Medulla oblongata (tissue), 1 donor: ENCODE results near the gene SLC25A2.
"Not testable (repeated sequence)": the region's sequence is repeated elsewhere in the genome, so short reads cannot be mapped to it uniquely, and the experiment has no call there.

Experiments used
- DNase-seq: peaks from one replicate; pipeline ENCODE4 v3.0.0-alpha.2; 2015; ENCODE audit errors: extremely low spot score

SLC25A2 gene

DNA sequence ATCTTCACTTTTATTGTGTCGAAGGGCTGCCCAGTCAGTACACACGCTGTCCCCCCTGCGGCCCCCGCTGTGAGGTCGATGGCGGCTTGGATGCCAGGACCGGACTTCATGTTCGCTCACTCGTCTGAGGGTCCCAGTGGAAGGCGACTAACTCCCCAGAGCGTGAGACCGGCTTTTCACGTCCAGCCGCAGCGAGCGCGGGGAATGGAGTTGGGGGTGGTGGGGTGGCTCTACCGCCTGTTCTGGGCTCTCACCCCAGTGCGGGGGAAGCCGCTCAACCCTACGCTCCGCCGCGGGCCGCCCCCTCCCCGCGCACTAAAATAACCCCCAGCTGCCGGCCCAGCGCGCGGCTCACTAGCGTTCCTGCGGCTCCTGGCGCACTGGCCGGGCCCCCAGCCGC lies at the start of gene SLC25A2:
SLC25A2 (minus strand) TSS at position 294 of the 400 bp plus-strand sequence; CDS start at position 110, 184 bp downstream.
- no peak for DNase-seq

DNA sequence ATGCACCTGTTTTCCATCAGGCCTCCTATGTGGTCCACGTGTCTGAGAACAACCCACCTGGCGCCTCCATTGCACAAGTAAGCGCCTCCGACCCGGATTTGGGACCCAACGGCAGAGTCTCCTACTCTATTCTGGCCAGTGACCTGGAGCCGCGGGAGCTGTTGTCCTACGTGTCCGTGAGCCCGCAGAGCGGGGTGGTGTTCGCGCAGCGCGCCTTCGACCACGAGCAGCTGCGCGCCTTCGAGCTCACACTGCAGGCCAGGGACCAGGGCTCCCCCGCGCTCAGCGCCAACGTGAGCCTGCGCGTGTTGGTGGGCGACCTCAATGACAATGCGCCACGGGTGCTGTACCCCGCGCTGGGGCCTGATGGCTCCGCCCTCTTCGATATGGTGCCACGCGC lies 47.7 kb upstream of the SLC25A2 start:
- no peak for DNase-seq

DNA sequence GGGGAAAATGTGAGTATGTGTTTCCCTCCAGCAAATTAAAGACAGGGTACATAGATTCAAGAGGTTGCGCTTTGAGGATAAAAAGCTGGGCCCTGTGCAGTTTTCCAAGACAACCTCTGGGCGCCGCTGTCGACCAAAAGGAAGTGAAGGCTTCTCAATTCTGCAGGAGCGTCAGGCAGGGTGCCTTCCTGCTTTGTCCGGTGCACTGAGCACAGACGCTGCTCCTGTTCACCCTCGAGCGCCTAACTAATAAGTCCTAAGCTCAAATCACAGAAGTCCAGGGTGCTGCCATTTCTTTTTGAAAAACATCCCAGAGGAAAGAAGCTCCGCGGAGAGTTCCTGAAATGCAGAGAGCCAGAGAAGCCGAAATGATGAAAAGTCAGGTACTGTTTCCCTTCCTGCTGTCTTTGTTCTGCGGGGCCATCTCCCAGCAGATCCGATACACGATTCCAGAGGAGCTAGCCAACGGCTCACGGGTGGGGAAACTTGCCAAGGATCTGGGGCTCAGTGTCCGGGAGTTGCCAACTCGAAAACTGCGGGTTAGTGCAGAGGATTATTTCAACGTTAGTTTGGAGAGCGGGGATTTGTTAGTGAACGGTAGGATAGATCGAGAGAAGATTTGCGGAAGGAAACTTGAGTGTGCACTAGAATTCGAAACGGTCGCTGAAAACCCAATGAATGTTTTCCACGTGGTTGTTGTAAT lies 46.2 kb upstream of the SLC25A2 start, which contains the start of gene PCDHGB1:
PCDHGB1 (plus strand) TSS at position 183 of the 703 bp plus-strand sequence; CDS start at position 345, 162 bp downstream.
- peak; percentile 46 for DNase-seq

DNA sequence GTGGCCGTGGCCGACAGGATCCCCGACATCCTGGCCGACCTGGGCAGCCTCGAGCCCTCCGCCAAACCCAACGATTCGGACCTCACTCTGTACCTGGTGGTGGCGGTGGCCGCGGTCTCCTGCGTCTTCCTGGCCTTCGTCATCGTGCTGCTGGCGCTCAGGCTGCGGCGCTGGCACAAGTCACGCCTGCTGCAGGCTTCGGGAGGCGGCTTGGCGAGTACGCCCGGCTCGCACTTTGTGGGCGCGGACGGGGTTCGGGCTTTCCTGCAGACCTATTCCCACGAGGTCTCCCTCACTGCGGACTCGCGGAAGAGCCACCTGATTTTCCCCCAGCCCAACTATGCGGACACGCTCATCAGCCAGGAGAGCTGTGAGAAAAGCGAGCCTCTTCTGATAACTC lies 42.2 kb upstream of the SLC25A2 start:
- not testable (repeated sequence) for DNase-seq

DNA sequence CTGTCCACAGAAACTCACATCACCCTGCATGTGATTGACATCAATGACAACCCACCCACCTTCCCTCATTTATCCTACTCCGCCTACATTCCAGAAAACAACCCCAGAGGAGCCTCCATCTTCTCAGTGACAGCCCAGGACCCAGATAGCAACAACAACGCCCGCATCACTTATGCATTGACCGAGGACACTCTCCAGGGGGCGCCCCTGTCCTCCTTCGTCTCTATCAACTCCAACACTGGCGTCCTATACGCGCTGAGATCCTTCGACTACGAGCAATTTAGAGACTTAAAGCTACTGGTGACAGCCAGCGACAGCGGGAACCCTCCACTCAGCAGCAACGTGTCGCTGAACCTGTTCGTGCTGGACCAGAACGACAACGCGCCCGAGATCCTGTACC lies 41.5 kb upstream of the SLC25A2 start:
- no peak for DNase-seq

DNA sequence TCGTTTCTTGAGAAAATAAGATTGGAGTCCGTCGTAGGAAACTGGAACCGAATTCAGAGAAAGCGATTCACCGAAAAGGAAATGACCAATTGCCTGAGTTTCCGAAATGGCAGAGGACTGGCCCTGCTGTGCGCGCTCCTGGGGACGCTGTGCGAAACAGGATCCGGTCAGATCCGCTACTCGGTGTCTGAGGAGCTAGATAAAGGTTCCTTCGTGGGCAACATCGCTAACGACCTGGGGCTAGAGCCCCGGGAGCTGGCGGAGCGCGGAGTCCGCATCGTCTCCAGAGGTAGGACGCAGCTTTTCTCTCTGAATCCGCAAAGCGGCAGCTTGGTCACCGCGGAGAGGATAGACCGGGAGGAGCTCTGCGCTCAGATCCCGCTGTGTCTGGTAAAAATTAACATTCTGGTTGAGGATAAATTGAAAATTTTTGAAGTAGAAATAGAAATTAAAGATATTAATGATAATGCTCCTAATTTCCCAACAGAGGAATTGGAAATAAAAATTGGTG lies 40.2 kb upstream of the SLC25A2 start:
- no peak for DNase-seq

DNA sequence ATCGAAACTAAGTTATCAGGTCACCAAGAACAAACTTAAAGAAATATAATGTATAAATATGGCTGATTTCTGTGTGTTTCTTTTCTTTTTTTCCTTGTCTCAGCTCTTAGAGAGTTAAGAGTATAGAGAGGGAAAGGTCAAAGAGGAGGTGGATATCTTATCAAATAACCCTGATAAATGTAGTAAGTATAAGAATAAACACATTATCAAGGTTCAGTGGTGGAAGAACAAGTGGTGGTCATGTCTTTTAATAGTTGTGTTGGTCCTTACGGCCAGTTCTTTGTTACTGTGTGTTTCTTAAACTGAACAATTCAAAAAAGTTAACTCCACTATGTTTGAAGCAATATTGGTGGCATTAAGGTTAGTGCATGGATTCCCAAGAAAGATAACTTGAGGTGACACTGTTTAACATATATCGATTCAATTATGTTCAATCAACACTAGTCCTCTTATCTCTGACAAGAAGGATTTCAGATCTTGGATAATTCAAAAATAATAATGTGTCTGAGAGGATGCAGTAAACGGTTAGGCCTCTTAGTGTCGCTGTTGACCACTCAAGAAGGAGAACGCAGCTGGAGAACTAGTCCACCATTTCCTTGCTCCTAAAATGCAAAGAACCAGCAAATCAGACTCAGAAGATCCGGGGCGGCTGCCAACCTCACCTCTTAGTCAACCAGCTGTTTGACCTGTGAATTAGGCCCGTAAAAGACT lies 39.5 kb upstream of the SLC25A2 start, which contains the start of gene PCDHGA3:
PCDHGA3 (plus strand) TSS at position 588 of the 711 bp plus-strand sequence. CDS start 205 bp downstream, outside the sequence.
- no peak for DNase-seq

DNA sequence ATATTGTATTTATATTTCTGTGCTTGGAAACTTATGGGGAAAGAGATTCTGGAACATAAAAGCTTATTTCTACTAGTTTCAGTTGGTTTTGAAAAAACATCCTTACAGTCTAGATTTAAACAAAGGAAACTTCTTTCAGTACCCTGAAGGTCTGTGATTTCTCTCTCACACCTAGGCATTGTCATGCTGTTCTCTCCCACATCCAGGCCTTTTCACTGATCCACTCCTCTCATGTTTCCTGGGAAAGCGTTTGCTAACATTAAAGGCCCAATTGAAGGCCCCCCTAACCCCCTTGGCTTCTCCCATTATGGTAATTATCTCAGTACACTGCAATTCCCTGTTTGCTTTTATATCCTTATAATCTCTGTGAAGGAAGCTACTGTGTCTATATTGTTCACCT lies 38.9 kb upstream of the SLC25A2 start:
- no peak for DNase-seq

DNA sequence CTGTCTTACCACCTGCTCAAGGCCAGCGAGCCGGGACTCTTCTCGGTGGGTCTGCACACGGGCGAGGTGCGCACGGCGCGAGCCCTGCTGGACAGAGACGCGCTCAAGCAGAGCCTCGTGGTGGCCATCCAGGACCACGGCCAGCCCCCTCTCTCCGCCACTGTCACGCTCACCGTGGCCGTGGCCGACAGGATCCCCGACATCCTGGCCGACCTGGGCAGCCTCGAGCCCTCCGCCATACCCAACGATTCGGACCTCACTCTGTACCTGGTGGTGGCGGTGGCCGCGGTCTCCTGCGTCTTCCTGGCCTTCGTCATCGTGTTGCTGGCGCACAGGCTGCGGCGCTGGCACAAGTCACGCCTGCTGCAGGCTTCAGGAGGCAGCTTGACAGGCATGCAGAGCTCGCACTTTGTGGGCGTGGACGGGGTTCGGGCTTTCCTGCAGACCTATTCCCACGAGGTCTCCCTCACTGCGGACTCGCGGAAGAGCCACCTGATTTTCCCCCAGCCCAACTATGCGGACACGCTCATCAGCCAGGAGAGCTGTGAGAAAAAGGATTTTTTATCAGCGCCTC lies 37.0 kb upstream of the SLC25A2 start:
- not testable (repeated sequence) for DNase-seq

DNA sequence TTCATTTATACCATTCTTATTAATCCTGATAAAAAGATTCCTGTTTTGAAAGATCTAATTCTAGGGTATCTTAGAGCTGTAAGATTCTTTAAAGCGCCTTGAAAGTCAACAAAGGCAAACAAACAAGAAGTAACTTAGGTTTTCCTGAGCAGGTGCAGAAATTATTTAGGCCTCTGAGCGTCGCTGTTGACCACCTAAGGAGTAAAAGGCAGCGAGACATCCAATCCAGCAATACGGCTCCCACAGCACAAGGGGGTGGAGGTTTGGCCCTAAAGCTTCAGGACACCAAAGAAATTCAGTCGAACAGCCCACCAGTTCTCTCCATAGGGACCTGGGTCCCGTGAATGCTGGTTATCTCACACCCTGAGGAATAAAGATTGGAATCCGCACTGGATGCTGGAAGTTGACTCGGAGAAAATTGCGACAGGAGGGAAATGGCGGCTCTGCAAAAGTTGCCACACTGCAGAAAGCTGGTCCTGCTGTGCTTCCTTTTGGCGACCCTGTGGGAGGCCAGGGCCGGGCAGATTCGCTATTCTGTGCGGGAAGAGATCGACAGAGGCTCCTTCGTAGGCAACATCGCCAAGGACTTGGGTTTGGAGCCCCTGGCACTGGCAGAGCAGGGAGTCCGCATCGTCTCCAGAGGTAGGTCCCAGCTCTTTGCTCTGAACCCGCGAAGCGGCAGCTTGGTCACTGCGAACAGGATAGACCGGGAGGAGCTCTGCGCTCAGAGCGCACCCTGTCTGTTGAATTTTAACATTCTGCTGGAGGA lies 34.9 kb upstream of the SLC25A2 start, which contains the start of gene PCDHGA2:
PCDHGA2 (plus strand) TSS at position 223 of the 769 bp plus-strand sequence.
- DNase-seq = peak; percentile 9

DNA sequence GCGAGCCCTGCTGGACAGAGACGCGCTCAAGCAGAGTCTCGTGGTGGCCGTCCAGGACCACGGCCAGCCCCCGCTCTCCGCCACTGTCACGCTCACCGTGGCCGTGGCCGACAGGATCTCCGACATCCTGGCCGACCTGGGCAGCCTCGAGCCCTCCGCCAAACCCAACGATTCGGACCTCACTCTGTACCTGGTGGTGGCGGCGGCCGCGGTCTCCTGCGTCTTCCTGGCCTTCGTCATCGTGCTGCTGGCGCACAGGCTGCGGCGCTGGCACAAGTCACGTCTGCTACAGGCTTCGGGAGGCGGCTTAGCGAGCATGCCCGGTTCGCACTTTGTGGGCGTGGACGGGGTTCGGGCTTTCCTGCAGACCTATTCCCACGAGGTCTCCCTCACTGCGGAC lies 28.7 kb upstream of the SLC25A2 start:
- not testable (repeated sequence) for DNase-seq

DNA sequence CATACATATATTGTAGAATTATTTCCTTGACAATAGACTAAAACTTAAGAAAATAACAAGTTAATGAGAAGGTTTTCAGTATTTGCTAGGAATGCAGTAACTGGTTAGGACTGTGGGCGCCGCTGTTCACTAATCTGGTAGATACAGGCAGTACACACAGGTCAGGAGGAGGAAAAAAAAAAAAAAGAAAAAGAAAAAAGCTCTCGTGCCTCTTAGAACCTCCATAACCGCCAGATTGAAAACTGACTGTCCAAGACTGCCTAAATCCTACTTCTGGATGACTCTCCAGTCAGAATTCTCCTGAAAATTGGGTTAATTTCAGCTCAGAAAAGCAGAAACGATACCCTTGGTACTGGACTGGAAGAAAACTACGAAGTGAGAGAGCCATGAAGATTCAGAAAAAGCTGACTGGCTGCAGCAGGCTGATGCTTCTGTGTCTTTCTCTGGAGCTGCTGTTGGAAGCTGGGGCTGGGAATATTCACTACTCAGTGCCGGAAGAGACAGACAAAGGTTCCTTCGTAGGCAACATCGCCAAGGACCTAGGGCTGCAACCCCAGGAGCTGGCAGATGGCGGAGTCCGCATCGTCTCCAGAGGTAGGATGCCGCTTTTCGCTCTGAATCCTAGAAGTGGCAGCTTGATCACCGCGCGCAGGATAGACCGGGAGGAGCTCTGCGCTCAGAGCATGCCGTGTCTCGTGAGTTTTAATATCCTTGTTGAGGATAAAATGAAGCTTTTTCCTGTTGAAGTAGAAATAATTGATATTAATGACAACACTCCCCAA lies 26.6 kb upstream of the SLC25A2 start, which contains the start of gene PCDHGA1:
PCDHGA1 (plus strand) TSS at position 216 of the 782 bp plus-strand sequence.
- no peak for DNase-seq

DNA sequence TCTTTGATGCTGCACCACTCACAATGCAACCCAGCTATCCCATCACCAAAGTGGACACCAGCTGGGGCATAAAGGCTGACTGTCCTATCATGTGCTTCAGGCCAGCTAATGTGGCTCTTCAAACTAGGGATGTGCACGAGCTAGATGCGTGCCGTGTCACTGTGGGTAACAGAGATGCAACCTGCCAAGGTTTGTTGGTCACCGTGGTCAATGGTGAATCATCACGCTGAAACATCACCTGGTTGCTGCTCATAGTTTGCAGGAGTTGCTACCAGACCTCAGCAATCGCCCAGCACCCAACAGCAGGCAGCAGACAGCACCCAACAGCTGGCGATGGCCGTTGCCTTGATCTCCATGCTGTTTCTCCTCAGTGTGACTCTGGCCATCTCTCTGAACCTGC lies 24.4 kb upstream of the SLC25A2 start:
- DNase-seq = no peak

DNA sequence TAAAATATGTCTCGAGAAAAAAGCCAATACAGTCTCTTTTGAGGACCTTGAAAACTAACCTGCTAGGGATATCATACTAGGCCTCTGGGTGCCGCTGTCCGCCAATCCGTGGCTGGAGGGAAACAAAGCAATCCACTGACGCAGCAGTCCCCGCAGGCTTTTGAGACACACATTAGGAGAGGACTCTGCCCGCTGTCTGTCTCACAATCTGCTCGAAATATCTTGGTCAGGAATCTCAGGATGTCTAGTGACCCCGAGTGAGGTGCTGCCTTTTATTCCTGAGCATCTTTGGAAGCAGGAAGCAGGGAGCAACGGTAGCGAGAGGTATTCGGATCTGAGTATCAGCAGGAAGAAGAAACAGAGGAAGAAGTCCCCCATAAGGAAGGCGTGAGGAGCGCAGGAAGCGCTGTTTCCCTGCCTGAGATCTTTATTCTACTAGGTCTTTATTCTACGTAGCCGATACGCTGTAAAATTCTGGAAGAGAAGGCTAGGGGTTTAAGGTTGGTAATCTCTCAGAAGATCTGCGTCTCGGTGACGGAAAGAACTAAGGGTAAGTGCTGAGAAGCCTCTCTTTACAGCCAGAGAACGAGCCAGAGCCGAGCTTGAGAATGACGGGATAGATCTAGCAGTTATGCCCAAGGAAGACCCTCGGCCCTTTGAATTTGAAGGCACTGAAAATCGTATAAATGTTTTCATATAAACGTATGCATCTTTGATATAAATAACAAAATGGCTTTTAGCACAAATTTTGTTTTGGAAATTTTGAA lies 22.4 kb upstream of the SLC25A2 start:
- peak; percentile 81 for DNase-seq

DNA sequence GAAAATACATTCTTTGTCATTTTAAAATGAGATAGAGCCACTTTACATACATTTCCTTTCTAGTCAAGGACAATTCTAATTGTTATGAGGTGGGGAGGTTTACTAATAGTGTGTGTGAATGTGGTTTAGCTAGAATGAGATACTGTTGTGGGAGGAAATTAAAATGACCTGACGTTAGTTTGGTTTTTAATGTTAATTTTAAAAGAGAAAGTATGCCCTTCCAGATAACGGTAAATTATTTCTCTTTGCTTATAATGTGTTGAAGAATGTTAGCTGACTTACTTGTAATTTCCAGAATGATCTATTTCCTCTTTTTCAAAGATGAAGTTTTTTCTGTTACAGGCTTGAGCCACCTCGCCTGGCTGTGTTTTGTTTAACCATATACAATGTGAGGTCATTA lies 18.4 kb upstream of the SLC25A2 start:
- no peak for DNase-seq

DNA sequence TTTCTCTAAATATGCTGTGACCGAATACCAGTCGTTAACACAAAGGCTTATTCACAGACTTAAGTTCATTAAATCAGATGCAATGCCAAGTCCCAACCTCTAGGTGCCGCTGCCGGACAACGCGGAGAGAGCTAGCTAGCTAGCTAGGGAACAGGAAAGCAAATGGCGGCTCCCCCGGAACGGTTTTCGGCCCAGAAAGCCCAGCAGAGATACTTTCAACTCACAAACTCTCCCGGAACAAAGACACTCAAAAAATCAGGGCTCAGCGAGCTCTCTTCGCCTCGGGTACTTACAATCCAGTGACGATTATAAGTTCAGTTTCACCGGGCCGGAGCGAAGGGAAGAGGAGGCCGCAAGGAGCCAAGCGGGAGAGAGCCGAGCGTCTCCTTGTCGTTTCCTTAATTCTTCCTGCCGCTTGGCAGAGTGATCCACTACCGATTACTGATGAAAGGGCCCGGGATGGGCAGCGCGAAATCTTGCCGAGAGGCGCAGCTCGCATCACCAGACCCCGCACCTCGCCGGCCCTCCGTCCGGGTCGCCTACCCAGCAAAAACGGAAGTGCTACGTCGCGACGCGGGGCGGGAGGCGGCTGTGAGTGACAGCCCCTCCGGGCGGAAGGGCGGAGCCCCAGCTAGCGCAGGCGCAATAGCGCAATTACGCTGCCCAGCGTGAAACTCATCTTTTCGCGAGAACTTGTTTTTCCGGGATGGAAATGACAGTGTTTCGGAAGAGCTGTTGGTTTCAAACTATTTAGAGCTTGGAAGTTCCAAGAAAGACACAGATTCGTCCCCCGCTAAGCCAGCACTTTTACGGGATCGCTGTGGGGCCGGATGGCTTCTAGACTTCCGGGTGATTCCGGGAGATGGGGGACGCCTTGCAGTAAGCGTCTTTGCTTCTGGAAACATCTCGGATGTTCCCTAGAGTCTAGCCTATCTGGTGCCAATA lies 16.6 kb upstream of the SLC25A2 start, which contains the start of gene TAF7:
TAF7 (minus strand) TSS at position 560 of the 945 bp plus-strand sequence. CDS start 740 bp downstream, outside the sequence.
- DNase-seq = peak; percentile 95

DNA sequence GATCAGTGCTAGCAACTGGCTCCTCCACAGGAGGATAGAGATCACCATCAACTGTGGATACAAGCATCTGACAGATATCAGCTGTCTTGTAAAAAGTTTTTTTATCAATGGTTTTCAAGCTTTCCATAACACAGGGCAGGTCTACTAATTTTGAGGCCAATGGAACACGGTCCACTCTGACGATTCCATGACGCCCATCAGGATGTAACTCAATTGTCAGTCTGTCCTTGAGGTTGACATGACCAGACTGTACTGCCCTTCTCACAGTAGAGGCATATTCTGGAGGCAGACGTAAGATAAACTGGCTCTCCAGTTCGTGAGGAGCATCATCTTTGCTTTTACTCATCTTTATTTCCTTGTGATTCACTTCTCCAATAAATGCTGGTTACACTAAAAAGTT lies 15.8 kb upstream of the SLC25A2 start:
- no peak for DNase-seq

DNA sequence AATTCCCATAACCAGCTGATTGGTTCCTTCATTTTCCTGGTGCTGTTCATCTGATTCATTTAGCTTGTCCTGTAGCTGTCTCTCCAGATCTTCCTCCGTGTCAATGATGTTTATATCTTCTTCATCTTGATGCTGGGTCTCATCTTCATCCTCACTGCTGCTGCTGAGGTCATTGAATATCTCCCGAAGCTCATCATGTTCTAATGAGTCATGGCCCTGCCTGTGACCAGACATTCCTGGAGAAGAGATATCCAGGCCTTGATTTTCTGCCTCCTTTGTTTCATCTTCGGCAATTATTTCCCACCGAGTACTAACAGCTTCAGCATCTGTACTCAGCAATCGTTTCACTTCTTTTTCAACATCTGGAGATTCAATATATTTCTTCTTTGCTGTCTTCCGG lies 15.4 kb upstream of the SLC25A2 start:
- no peak for DNase-seq

DNA sequence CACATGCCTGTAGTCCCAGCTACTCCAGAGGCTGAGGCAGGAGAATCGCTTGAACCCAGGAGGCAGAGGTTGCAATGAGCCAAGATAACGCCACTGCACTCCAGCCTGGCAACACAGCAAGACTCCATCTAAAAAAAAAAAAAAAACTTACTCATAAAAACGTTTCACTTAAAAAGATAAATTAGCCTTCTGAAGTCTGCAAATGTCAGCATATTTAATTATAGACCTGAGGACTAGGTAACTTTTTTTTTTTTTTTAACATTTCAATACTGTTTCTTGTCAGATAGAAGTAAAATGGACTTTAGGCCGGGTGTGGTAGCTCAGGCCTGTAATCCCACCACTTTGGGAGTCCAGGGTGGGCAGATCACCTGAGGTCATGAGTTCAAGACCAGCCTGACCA lies 13.1 kb upstream of the SLC25A2 start:
- DNase-seq = not testable (repeated sequence)
